H1 (cell line): ENCODE results near the gene DGKI. TPM values are rescaled to one million over a fixed set of nuclear protein-coding genes. Genes with fewer than 3 reads are reported as not detected.

Source experiments
- CTCF ChIA-PET: fragments of 300-600 bp; sonication (Branson Sonifier 250); formaldehyde crosslinking; loops from one replicate; lab custom pipeline; 2021; ENCODE audit not compliant: partially characterized antibody; lab: Charles Lee
- POLR2A ChIA-PET: fragments of 300-600 bp; sonication (Branson Sonifier 250); formaldehyde crosslinking; loops from one replicate; lab custom pipeline; 2021; ENCODE audit warnings: inconsistent platforms; ENCODE audit not compliant: partially characterized antibody; lab: Charles Lee
- DNase-seq, 2 experiments: peaks; one replicate each; pipeline versions ENCODE4 v3.0.0 to v3.0.0-alpha.2; 2010 to 2022; ENCODE audit warnings: low spot score in 2 of 2, low read depth in 1 of 2, mixed read lengths in 1 of 2
- FAIRE-seq: peaks from 2 replicates; lab custom pipeline; 2011; peaks lifted over from hg19 to GRCh38; lab: Jason Lieb, UNC
- H2AFZ ChIP-seq: 2 replicates; pipeline ENCODE4 v1.8.1; 2012; ENCODE audit warnings: low read length, inconsistent platforms
- H2AK5ac ChIP-seq: 2 replicates; pipeline ENCODE4 v1.6.1; 2013; ENCODE audit warnings: low read depth, low read length
- H2BK120ac ChIP-seq: replicated peaks from 2 replicates; pipeline ENCODE3; 2013; ENCODE audit warnings: low read depth, low read length, inconsistent platforms
- H2BK12ac ChIP-seq: 2 replicates; pipeline ENCODE4 v1.6.1; 2013; ENCODE audit warnings: low read depth, low read length
- H2BK15ac ChIP-seq: 2 replicates; pipeline ENCODE4 v1.6.1; 2013; ENCODE audit warnings: low read length
- H2BK20ac ChIP-seq: 2 replicates; pipeline ENCODE4 v1.6.1; 2013; ENCODE audit warnings: low read length
- H2BK5ac ChIP-seq: 2 replicates; pipeline ENCODE4 v1.6.1; 2013; ENCODE audit warnings: low read depth, low read length
- H3K14ac ChIP-seq: 2 replicates; pipeline ENCODE4 v1.6.1; 2013; ENCODE audit warnings: inconsistent platforms; ENCODE audit not compliant: insufficient read length
- H3K18ac ChIP-seq: 2 replicates; pipeline ENCODE4 v1.6.1; 2013; ENCODE audit warnings: low read length; ENCODE audit errors: extremely low read depth
- H3K23ac ChIP-seq: 2 replicates; pipeline ENCODE4 v1.6.1; 2013; ENCODE audit warnings: inconsistent platforms; ENCODE audit not compliant: insufficient read length
- H3K23me2 ChIP-seq: 2 replicates; pipeline ENCODE4 v1.6.1; 2013; ENCODE audit warnings: low read depth, low read length
- H3K27ac ChIP-seq: 2 replicates; pipeline ENCODE4 v1.6.1; 2011; ENCODE audit warnings: low read depth, low read length, inconsistent platforms
- H3K27me3 ChIP-seq, 4 experiments: replicated peaks in 1 of 4; 1 replicate in 1 of 4; 2 replicates in 3 of 4; pipeline versions ENCODE4 v1.6.1 to v1.8.1; 2011 to 2013; ENCODE audit warnings: low read length in 3 of 4, mild to moderate bottlenecking in 3 of 4, inconsistent platforms in 2 of 4, mixed read lengths in 2 of 4, moderate library complexity in 1 of 4; ENCODE audit not compliant: control insufficient read depth in 3 of 4, insufficient read depth in 3 of 4; ENCODE audit errors: extremely low read depth in 1 of 4
- H3K36me3 ChIP-seq, 4 experiments: 2 replicates each; pipeline versions ENCODE4 v1.6.1 to v1.8.1; 2011 to 2013; ENCODE audit warnings: mild to moderate bottlenecking in 4 of 4, low read length in 3 of 4, moderate library complexity in 2 of 4, control low read depth in 1 of 4, inconsistent platforms in 1 of 4; ENCODE audit not compliant: insufficient read depth in 4 of 4, control insufficient read depth in 2 of 4
- H3K4ac ChIP-seq: replicated peaks from 2 replicates; pipeline ENCODE3; 2013; ENCODE audit warnings: low read length, low read depth, mixed read lengths, inconsistent platforms; ENCODE audit not compliant: insufficient read length
- H3K4me1 ChIP-seq, 4 experiments: replicated peaks in 1 of 4; 1 replicate in 1 of 4; 2 replicates in 3 of 4; pipeline versions ENCODE4 v1.6.1 to v1.8.1; 2011 to 2013; ENCODE audit warnings: low read length in 3 of 4, inconsistent platforms in 2 of 4, mixed read lengths in 1 of 4; ENCODE audit not compliant: insufficient read depth in 4 of 4, control insufficient read depth in 3 of 4
- H3K4me2 ChIP-seq, 2 experiments: 2 replicates each; pipeline versions ENCODE4 v1.6.1 to v1.8.1; 2011 to 2013; ENCODE audit warnings: low read depth in 2 of 2, low read length in 2 of 2, control low read depth in 1 of 2, inconsistent platforms in 1 of 2, mild to moderate bottlenecking in 1 of 2; ENCODE audit not compliant: insufficient read depth in 1 of 2
- H3K4me3 ChIP-seq, 4 experiments: fragments of 200-600, 300-600 bp in 1 of 4; sonication (generic), shearing (Covaris generic), sonication (Bioruptor Twin) in 1 of 4; 2 replicates each; pipeline versions ENCODE4 v1.5.1 to v1.8.1; 2011 to 2016; ENCODE audit warnings: low read length in 4 of 4, low read depth in 3 of 4, control low read depth in 2 of 4, inconsistent platforms in 2 of 4, mild to moderate bottlenecking in 2 of 4, mixed read lengths in 1 of 4, moderate library complexity in 1 of 4; ENCODE audit not compliant: insufficient read depth in 2 of 4; ENCODE audit errors: extremely low read depth in 1 of 4
- H3K56ac ChIP-seq: replicated peaks from 2 replicates; pipeline ENCODE3; 2013; ENCODE audit warnings: low read depth, mild to moderate bottlenecking, mixed read lengths, low read length, inconsistent platforms; ENCODE audit not compliant: insufficient read length
- H3K79me1 ChIP-seq: 2 replicates; pipeline ENCODE4 v1.6.1; 2013; ENCODE audit warnings: low read depth, low read length, control low read depth
- H3K79me2 ChIP-seq, 2 experiments: 2 replicates each; pipeline versions ENCODE4 v1.6.1 to v1.8.1; 2012 to 2013; ENCODE audit warnings: low read length in 2 of 2, mild to moderate bottlenecking in 2 of 2, inconsistent platforms in 1 of 2; ENCODE audit not compliant: insufficient read depth in 2 of 2, control insufficient read depth in 1 of 2
- H3K9ac ChIP-seq, 4 experiments: replicated peaks in 1 of 4; 1 replicate in 1 of 4; 2 replicates in 3 of 4; pipeline versions ENCODE4 v1.6.1 to v1.8.1; 2011 to 2013; ENCODE audit warnings: low read depth in 3 of 4, low read length in 3 of 4, control low read depth in 2 of 4, mild to moderate bottlenecking in 2 of 4, moderate library complexity in 2 of 4, inconsistent platforms in 1 of 4; ENCODE audit errors: extremely low read depth in 1 of 4
- H3K9me3 ChIP-seq, 2 experiments: 2 replicates each; pipeline versions ENCODE4 v1.6.1 to v1.8.1; 2012 to 2013; ENCODE audit warnings: mild to moderate bottlenecking in 2 of 2, moderate library complexity in 2 of 2, control low read depth in 1 of 2, inconsistent platforms in 1 of 2, low read depth in 1 of 2, low read length in 1 of 2, mixed read lengths in 1 of 2; ENCODE audit not compliant: insufficient read depth in 2 of 2
- H4K20me1 ChIP-seq, 2 experiments: replicated peaks in 1 of 2; 2 replicates each; pipeline versions ENCODE3 to v1.8.1; 2011 to 2013; ENCODE audit warnings: inconsistent platforms in 2 of 2, low read length in 2 of 2, mild to moderate bottlenecking in 1 of 2; ENCODE audit not compliant: insufficient read depth in 2 of 2, control insufficient read depth in 1 of 2
- H4K5ac ChIP-seq: 2 replicates; pipeline ENCODE4 v1.6.1; 2013; ENCODE audit warnings: low read length, low read depth, mixed read lengths, inconsistent platforms; ENCODE audit not compliant: insufficient read length
- H4K8ac ChIP-seq: 2 replicates; pipeline ENCODE4 v1.8.0; 2013; ENCODE audit warnings: mild to moderate bottlenecking, moderate library complexity, low read length, inconsistent platforms; ENCODE audit not compliant: insufficient read depth; ENCODE audit errors: extremely low read depth
- H4K91ac ChIP-seq: replicated peaks from 2 replicates; pipeline ENCODE3; 2013; ENCODE audit warnings: low read length, mixed read lengths, inconsistent platforms; ENCODE audit not compliant: insufficient read length
- ASH2L ChIP-seq: fragments of 200-600, 300-600 bp; sonication (generic); IDR thresholded peaks from one replicate; pipeline ENCODE4 v1.7.1; 2017; ENCODE audit warnings: low read length
- CBX8 ChIP-seq: fragments of 300-800, 300-1000 bp; sonication (generic); IDR thresholded peaks from 2 replicates; pipeline ENCODE4 v1.7.1; 2016; ENCODE audit warnings: low read depth, low read length, borderline replicate concordance
- CHD2 ChIP-seq: IDR thresholded peaks from 2 replicates; pipeline ENCODE4 v1.6.1; 2012; ENCODE audit warnings: low read length, improper control_type of control experiment
- CREB1 ChIP-seq: IDR thresholded peaks from 2 replicates; pipeline ENCODE4 v1.6.1; 2012; ENCODE audit warnings: inconsistent platforms
- EGR1 ChIP-seq: IDR thresholded peaks from 2 replicates; pipeline ENCODE4 v1.6.1; 2011; ENCODE audit warnings: low read depth, low read length, borderline replicate concordance
- MAFK ChIP-seq: IDR thresholded peaks from 2 replicates; pipeline ENCODE4 v1.6.1; 2012; ENCODE audit warnings: low read depth, mild to moderate bottlenecking, improper control_type of control experiment, low read length
- NANOG ChIP-seq: IDR thresholded peaks from 2 replicates; pipeline ENCODE4 v1.6.1; 2011; ENCODE audit warnings: low read length, low read depth, mild to moderate bottlenecking, inconsistent platforms; ENCODE audit not compliant: insufficient read depth, poor library complexity, severe bottlenecking
- RFX5 ChIP-seq: IDR thresholded peaks from 2 replicates; pipeline ENCODE4 v1.6.1; 2011; ENCODE audit warnings: low read depth, low read length, improper control_type of control experiment, borderline replicate concordance
- SUZ12 ChIP-seq: fragments of 200-600 bp; sonication (generic); IDR thresholded peaks from 2 replicates; pipeline ENCODE4 v1.6.1; 2012; ENCODE audit warnings: mild to moderate bottlenecking, inconsistent platforms, low read length, moderate library complexity, mixed read lengths
- TAF1 ChIP-seq: IDR thresholded peaks from 2 replicates; pipeline ENCODE4 v1.6.1; 2011; ENCODE audit warnings: mild to moderate bottlenecking, low read depth, low read length
- TCF12 ChIP-seq: IDR thresholded peaks from 2 replicates; pipeline ENCODE4 v1.6.1; 2011; ENCODE audit warnings: low read depth, mild to moderate bottlenecking, low read length
- TEAD4 ChIP-seq: IDR thresholded peaks from 2 replicates; pipeline ENCODE4 v1.6.1; 2012; ENCODE audit warnings: low read depth, low read length, inconsistent platforms, mixed read lengths
- YY1 ChIP-seq: IDR thresholded peaks from 2 replicates; pipeline ENCODE4 v1.6.1; 2011; ENCODE audit warnings: low read depth, mild to moderate bottlenecking, low read length
- WGBS, 2 experiments: shearing (Covaris generic) in 1 of 2; methylation state at CpG; one replicate each; pipeline versions ENCODE4 v1.1.6 to v1.1.7; 2013 to 2015; ENCODE audit warnings: low lambda C conversion rate in 2 of 2, mixed read lengths in 2 of 2, inconsistent platforms in 1 of 2, low coverage in 1 of 2, missing lambda C conversion rate in 1 of 2; ENCODE audit not compliant: insufficient replicate concordance in 2 of 2, insufficient coverage in 1 of 2, insufficient read length in 1 of 2; ENCODE audit errors: extremely low coverage in 1 of 2, missing lambda C conversion rate in 1 of 2; 5-methylcytosine and 5-hydroxymethylcytosine counted together
- polyA plus RNA-seq, 7 experiments: library from polyadenylated mRNA; depleted of rRNA in 3 of 7; stranded (reverse) in 5 of 7; unstranded in 2 of 7; fragments of >200 nt in 5 of 7; fragments of 200-250 nt in 2 of 7; gene quantifications; 1 replicate in 5 of 7; 2 replicates in 1 of 7; 4 replicates in 1 of 7; pipeline versions ENCODE4 v1.2.1 to v1.2.3, GENCODE V29; 2011 to 2013; ENCODE audit warnings: missing spikeins in 2 of 7, mixed read lengths in 2 of 7
- total RNA-seq: library from RNA; stranded (reverse); fragmentation: NEBNext Ultra II Directional; extraction: Animal tissue kit (Norgen Biotek cat#: 25700); gene quantifications from 2 replicates; pipeline ENCODE4 v1.2.1, GENCODE V29; 2021
- TF ChIP-seq, protein P1 (sequence below): IDR thresholded peaks from 2 replicates; pipeline ENCODE4 v1.6.1; 2011; ENCODE audit warnings: low read depth, mild to moderate bottlenecking, low read length; ENCODE audit not compliant: insufficient read depth
- TF ChIP-seq, protein P2 (sequence below): IDR thresholded peaks from 2 replicates; pipeline ENCODE4 v1.6.1; 2012; ENCODE audit warnings: inconsistent platforms

Gene DGKI
- total and polyA plus RNA-seq, 2 of the 8 experiments (the other 6 are each of a cell fraction or from before 2014, with no cell fraction given), result 0.20 to 0.71 TPM

DNA sequence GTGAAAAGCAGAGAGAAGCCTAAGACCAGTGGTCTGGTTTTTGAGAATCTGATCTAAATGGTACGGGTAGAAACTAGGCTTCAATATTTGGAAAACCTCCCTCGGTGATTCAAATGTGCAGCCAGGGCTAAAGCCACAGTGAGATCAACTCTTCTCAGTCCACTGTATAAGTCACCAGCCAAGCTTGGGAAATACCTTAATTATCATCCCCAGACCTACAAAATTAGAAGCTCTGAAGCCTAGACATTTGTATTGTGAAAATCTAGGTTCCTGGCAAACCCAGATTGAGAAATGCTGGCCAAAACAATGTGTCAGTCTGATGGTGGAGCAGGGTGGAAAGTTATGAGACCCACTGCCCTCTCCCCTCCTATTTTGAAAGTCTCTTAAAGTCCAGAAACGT, 131.7 kb downstream of the DGKI start:
- POLR2A ChIA-PET, result no interaction called here
- Histone ChIP-seq H3K14ac (no peak overlapping the region), H2AFZ (no peak overlapping the region), H4K5ac (no peak overlapping the region), H3K4me1 (peaks cover 0 to 8% (median 4%) of the 10 kb centered on the region in 4 experiments; a peak in 3 of 7 replicates), H3K18ac (no peak overlapping the region), H4K20me1 (no peaks in the 10 kb centered on the region), H3K23ac (no peak overlapping the region), H3K23me2 (no peaks in the 10 kb centered on the region), H4K8ac (no peak overlapping the region), H4K91ac (no peak overlapping the region), H2BK15ac (no peak overlapping the region), H3K79me2 (no peaks in the 10 kb centered on the region), H2BK120ac (no peak overlapping the region), H3K56ac (no peak overlapping the region), H3K4ac (no peak overlapping the region), H2BK20ac (no peak overlapping the region), H3K27me3 (no peaks in the 10 kb centered on the region), H3K4me2 (no peak overlapping the region), H3K9me3 (no peaks in the 10 kb centered on the region), H3K79me1 (no peaks in the 10 kb centered on the region), H2AK5ac (no peak overlapping the region), H2BK12ac (no peak overlapping the region), H3K9ac (no peak overlapping the region), H3K27ac (no peak overlapping the region), H3K36me3 (no peaks in the 10 kb centered on the region), H2BK5ac (no peak overlapping the region), H3K4me3 (no peak overlapping the region)
- WGBS, 2 experiments, result 82% methylated on average over 3 of the region's 3 CpGs; no CpG with 5 or more reads in 1 of the 2 experiments
- CTCF ChIA-PET, result no interaction called here
- FAIRE-seq (no peak), DNase-seq (no peak)
- TF ChIP-seq CBX8 (no peak), YY1 (no peak), CHD2 (no peak), MAFK (no peak), ASH2L (no peak), TEAD4 (no peak), TCF12 (no peak), SUZ12 (no peak), NANOG (no peak), EGR1 (no peak), RFX5 (no peak), CREB1 (no peak), TAF1 (no peak)
- TF ChIP-seq, protein P1, sequence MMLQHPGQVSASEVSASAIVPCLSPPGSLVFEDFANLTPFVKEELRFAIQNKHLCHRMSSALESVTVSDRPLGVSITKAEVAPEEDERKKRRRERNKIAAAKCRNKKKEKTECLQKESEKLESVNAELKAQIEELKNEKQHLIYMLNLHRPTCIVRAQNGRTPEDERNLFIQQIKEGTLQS, result no peak
- TF ChIP-seq, protein P2, sequence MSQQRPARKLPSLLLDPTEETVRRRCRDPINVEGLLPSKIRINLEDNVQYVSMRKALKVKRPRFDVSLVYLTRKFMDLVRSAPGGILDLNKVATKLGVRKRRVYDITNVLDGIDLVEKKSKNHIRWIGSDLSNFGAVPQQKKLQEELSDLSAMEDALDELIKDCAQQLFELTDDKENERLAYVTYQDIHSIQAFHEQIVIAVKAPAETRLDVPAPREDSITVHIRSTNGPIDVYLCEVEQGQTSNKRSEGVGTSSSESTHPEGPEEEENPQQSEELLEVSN, result no peak
